H1 (cell line): ENCODE data around the gene TSEN2. TPM values are rescaled to one million over a fixed set of nuclear protein-coding genes. Genes with fewer than 3 reads are reported as not detected.

Experiments used
- CHD2 ChIP-seq: IDR thresholded peaks from 2 replicates; pipeline ENCODE4 v1.6.1; 2012; ENCODE audit warnings: low read length, improper control_type of control experiment
- KDM1A ChIP-seq: fragments of 200-600, 300-600 bp; sonication (generic); IDR thresholded peaks from 2 replicates; pipeline ENCODE4 v1.7.1; 2016; ENCODE audit warnings: mild to moderate bottlenecking, low read length, borderline replicate concordance
- KDM5A ChIP-seq: fragments of 200-600 bp; IDR thresholded peaks from 2 replicates; pipeline ENCODE4 v1.7.1; 2012; ENCODE audit warnings: mild to moderate bottlenecking, low read length, inconsistent platforms, mixed read lengths
- MAFK ChIP-seq: IDR thresholded peaks from 2 replicates; pipeline ENCODE4 v1.6.1; 2012; ENCODE audit warnings: low read depth, mild to moderate bottlenecking, improper control_type of control experiment, low read length
- POLR2AphosphoS5 ChIP-seq: IDR thresholded peaks from 2 replicates; pipeline ENCODE4 v1.6.1; 2011; ENCODE audit warnings: low read depth, low read length
- RBBP5 ChIP-seq: IDR thresholded peaks from 2 replicates; pipeline ENCODE4 v1.7.1; 2012; ENCODE audit warnings: low read depth, mild to moderate bottlenecking, inconsistent platforms, low read length, moderate library complexity, borderline replicate concordance
- SP4 ChIP-seq: IDR thresholded peaks from 2 replicates; pipeline ENCODE4 v1.6.1; 2012; ENCODE audit warnings: low read length, inconsistent platforms
- polyA plus RNA-seq, 7 experiments: library from polyadenylated mRNA; depleted of rRNA in 3 of 7; stranded (reverse) in 5 of 7; unstranded in 2 of 7; fragments of >200 nt in 5 of 7; fragments of 200-250 nt in 2 of 7; gene quantifications; 1 replicate in 5 of 7; 2 replicates in 1 of 7; 4 replicates in 1 of 7; pipeline versions ENCODE4 v1.2.1 to v1.2.3, GENCODE V29; 2011 to 2013; ENCODE audit warnings: missing spikeins in 2 of 7, mixed read lengths in 2 of 7
- total RNA-seq: library from RNA; stranded (reverse); fragmentation: NEBNext Ultra II Directional; extraction: Animal tissue kit (Norgen Biotek cat#: 25700); gene quantifications from 2 replicates; pipeline ENCODE4 v1.2.1, GENCODE V29; 2021
- TF ChIP-seq, protein P1 (sequence below): IDR thresholded peaks from 2 replicates; pipeline ENCODE4 v1.6.1; 2012; ENCODE audit warnings: low read length, inconsistent platforms
- TF ChIP-seq, protein P2 (sequence below): fragments of 300-600 bp; sonication (generic); IDR thresholded peaks from 2 replicates; pipeline ENCODE4 v1.7.1; 2012; ENCODE audit warnings: low read length, moderate library complexity, mild to moderate bottlenecking, inconsistent platforms; ENCODE audit not compliant: insufficient replicate concordance
- TF ChIP-seq, protein P3 (sequence below): IDR thresholded peaks from 2 replicates; pipeline ENCODE4 v1.6.1; 2011; ENCODE audit warnings: low read depth, mild to moderate bottlenecking, low read length; ENCODE audit not compliant: insufficient read depth

Gene TSEN2
- total and polyA plus RNA-seq, 2 of the 8 experiments (the other 6 are each of a cell fraction or from before 2014, with no cell fraction given): 16.1 to 22.4 TPM

DNA sequence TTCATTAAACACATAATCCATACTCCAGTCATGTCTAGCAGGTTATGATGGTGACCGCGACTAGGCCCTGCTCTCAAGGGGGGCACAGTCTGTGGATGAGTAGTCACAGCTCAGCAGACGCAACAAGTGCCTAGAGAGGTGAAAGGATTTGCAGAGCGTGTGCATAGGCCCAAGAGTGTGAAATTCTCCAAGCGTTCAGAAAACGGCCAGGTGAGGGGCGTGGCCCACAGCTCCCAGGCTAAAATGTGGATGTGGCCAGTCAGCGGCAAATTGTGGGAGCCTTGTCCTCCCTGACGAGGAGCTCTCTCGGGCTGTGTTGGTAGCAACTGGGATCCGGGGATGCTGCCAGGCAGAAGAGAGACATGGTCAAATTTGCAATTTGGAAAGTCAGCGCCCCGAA is 46.4 kb upstream of the TSEN2 start (continued):
- TF ChIP-seq, protein P1, sequence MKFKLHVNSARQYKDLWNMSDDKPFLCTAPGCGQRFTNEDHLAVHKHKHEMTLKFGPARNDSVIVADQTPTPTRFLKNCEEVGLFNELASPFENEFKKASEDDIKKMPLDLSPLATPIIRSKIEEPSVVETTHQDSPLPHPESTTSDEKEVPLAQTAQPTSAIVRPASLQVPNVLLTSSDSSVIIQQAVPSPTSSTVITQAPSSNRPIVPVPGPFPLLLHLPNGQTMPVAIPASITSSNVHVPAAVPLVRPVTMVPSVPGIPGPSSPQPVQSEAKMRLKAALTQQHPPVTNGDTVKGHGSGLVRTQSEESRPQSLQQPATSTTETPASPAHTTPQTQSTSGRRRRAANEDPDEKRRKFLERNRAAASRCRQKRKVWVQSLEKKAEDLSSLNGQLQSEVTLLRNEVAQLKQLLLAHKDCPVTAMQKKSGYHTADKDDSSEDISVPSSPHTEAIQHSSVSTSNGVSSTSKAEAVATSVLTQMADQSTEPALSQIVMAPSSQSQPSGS: no peak
- TF ChIP-seq POLR2AphosphoS5 (no peak), KDM5A (no peak), RBBP5 (no peak), KDM1A (no peak), CHD2 (no peak), MAFK (no peak), SP4 (no peak)
- TF ChIP-seq, protein P2, sequence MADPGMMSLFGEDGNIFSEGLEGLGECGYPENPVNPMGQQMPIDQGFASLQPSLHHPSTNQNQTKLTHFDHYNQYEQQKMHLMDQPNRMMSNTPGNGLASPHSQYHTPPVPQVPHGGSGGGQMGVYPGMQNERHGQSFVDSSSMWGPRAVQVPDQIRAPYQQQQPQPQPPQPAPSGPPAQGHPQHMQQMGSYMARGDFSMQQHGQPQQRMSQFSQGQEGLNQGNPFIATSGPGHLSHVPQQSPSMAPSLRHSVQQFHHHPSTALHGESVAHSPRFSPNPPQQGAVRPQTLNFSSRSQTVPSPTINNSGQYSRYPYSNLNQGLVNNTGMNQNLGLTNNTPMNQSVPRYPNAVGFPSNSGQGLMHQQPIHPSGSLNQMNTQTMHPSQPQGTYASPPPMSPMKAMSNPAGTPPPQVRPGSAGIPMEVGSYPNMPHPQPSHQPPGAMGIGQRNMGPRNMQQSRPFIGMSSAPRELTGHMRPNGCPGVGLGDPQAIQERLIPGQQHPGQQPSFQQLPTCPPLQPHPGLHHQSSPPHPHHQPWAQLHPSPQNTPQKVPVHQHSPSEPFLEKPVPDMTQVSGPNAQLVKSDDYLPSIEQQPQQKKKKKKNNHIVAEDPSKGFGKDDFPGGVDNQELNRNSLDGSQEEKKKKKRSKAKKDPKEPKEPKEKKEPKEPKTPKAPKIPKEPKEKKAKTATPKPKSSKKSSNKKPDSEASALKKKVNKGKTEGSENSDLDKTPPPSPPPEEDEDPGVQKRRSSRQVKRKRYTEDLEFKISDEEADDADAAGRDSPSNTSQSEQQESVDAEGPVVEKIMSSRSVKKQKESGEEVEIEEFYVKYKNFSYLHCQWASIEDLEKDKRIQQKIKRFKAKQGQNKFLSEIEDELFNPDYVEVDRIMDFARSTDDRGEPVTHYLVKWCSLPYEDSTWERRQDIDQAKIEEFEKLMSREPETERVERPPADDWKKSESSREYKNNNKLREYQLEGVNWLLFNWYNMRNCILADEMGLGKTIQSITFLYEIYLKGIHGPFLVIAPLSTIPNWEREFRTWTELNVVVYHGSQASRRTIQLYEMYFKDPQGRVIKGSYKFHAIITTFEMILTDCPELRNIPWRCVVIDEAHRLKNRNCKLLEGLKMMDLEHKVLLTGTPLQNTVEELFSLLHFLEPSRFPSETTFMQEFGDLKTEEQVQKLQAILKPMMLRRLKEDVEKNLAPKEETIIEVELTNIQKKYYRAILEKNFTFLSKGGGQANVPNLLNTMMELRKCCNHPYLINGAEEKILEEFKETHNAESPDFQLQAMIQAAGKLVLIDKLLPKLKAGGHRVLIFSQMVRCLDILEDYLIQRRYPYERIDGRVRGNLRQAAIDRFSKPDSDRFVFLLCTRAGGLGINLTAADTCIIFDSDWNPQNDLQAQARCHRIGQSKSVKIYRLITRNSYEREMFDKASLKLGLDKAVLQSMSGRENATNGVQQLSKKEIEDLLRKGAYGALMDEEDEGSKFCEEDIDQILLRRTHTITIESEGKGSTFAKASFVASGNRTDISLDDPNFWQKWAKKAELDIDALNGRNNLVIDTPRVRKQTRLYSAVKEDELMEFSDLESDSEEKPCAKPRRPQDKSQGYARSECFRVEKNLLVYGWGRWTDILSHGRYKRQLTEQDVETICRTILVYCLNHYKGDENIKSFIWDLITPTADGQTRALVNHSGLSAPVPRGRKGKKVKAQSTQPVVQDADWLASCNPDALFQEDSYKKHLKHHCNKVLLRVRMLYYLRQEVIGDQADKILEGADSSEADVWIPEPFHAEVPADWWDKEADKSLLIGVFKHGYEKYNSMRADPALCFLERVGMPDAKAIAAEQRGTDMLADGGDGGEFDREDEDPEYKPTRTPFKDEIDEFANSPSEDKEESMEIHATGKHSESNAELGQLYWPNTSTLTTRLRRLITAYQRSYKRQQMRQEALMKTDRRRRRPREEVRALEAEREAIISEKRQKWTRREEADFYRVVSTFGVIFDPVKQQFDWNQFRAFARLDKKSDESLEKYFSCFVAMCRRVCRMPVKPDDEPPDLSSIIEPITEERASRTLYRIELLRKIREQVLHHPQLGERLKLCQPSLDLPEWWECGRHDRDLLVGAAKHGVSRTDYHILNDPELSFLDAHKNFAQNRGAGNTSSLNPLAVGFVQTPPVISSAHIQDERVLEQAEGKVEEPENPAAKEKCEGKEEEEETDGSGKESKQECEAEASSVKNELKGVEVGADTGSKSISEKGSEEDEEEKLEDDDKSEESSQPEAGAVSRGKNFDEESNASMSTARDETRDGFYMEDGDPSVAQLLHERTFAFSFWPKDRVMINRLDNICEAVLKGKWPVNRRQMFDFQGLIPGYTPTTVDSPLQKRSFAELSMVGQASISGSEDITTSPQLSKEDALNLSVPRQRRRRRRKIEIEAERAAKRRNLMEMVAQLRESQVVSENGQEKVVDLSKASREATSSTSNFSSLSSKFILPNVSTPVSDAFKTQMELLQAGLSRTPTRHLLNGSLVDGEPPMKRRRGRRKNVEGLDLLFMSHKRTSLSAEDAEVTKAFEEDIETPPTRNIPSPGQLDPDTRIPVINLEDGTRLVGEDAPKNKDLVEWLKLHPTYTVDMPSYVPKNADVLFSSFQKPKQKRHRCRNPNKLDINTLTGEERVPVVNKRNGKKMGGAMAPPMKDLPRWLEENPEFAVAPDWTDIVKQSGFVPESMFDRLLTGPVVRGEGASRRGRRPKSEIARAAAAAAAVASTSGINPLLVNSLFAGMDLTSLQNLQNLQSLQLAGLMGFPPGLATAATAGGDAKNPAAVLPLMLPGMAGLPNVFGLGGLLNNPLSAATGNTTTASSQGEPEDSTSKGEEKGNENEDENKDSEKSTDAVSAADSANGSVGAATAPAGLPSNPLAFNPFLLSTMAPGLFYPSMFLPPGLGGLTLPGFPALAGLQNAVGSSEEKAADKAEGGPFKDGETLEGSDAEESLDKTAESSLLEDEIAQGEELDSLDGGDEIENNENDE: no peak
- TF ChIP-seq, protein P3, sequence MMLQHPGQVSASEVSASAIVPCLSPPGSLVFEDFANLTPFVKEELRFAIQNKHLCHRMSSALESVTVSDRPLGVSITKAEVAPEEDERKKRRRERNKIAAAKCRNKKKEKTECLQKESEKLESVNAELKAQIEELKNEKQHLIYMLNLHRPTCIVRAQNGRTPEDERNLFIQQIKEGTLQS: no peak
